Ishikawa (cell line): Measurements from ENCODE around the gene PDE11A.

Source experiments
- CEBPB ChIP-seq: IDR thresholded peaks from 2 replicates; pipeline ENCODE4 v1.6.1; 2012
- CREB1 ChIP-seq: IDR thresholded peaks from 2 replicates; pipeline ENCODE4 v1.6.1; 2012; ENCODE audit warnings: low read depth
- EGR1 ChIP-seq: IDR thresholded peaks from 2 replicates; pipeline ENCODE4 v1.6.1; 2012
- EP300 ChIP-seq: IDR thresholded peaks from 2 replicates; pipeline ENCODE4 v1.6.1; 2012; ENCODE audit warnings: borderline replicate concordance
- FOXM1 ChIP-seq: IDR thresholded peaks from 2 replicates; pipeline ENCODE4 v1.6.1; 2012; ENCODE audit warnings: low read depth, borderline replicate concordance
- MAX ChIP-seq: IDR thresholded peaks from 2 replicates; pipeline ENCODE4 v1.6.1; 2012
- NFIC ChIP-seq: IDR thresholded peaks from 2 replicates; pipeline ENCODE4 v1.6.1; 2012
- RAD21 ChIP-seq: IDR thresholded peaks from 2 replicates; pipeline ENCODE4 v1.6.1; 2012; ENCODE audit warnings: low read depth
- REST ChIP-seq: IDR thresholded peaks from 2 replicates; pipeline ENCODE4 v1.6.1; 2012; ENCODE audit warnings: low read depth, mild to moderate bottlenecking
- TAF1 ChIP-seq: IDR thresholded peaks from 2 replicates; pipeline ENCODE4 v1.6.1; 2012; ENCODE audit warnings: low read depth, mild to moderate bottlenecking
- TCF12 ChIP-seq: IDR thresholded peaks from 2 replicates; pipeline ENCODE4 v1.6.1; 2012; ENCODE audit warnings: low read depth
- TEAD4 ChIP-seq: IDR thresholded peaks from 2 replicates; pipeline ENCODE4 v1.6.1; 2012
- YY1 ChIP-seq: IDR thresholded peaks from 2 replicates; pipeline ENCODE4 v1.6.1; 2012; ENCODE audit warnings: low read depth
- ZBTB7A ChIP-seq: IDR thresholded peaks from 2 replicates; pipeline ENCODE4 v1.6.1; 2012; ENCODE audit warnings: low read depth
- TF ChIP-seq, protein P1 (sequence below): IDR thresholded peaks from 2 replicates; pipeline ENCODE4 v1.6.1; 2012

The PDE11A gene

GRCh38 chr2:177983183-177983788, 89.3 kb downstream of the PDE11A start:
- TF ChIP-seq YY1 = no peak
- peak; percentile 82 for TF ChIP-seq RAD21
- no peak for TF ChIP-seq CEBPB
- TF ChIP-seq EGR1 = no peak
- no peak for TF ChIP-seq ZBTB7A
- TF ChIP-seq NFIC = no peak
- TF ChIP-seq TCF12 = no peak
- TF ChIP-seq, protein P1, sequence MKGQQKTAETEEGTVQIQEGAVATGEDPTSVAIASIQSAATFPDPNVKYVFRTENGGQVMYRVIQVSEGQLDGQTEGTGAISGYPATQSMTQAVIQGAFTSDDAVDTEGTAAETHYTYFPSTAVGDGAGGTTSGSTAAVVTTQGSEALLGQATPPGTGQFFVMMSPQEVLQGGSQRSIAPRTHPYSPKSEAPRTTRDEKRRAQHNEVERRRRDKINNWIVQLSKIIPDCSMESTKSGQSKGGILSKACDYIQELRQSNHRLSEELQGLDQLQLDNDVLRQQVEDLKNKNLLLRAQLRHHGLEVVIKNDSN = no peak
- no peak for TF ChIP-seq EP300

- TF ChIP-seq TCF12 (no peak), FOXM1 (no peak), TEAD4 (no peak), MAX (no peak), NFIC (no peak), EP300 (no peak), EGR1 (no peak), CEBPB (no peak), YY1 (no peak), TAF1 (no peak), ZBTB7A (no peak), RAD21 (no peak), CREB1 (no peak), REST (no peak)
- TF ChIP-seq, protein P1 = no peak
Observed at GRCh38 chr2:177972782-177973181, 99.8 kb downstream of the PDE11A start.

- TF ChIP-seq, protein P1 = no peak
- TF ChIP-seq ZBTB7A (no peak), TEAD4 (no peak), YY1 (no peak), EGR1 (no peak), MAX (no peak), REST (no peak), TCF12 (no peak), CEBPB (no peak), NFIC (no peak), EP300 (no peak), CREB1 (no peak), TAF1 (no peak), FOXM1 (no peak)
Observed at GRCh38 chr2:177972123-177972522, 100.5 kb downstream of the PDE11A start.

DNA sequence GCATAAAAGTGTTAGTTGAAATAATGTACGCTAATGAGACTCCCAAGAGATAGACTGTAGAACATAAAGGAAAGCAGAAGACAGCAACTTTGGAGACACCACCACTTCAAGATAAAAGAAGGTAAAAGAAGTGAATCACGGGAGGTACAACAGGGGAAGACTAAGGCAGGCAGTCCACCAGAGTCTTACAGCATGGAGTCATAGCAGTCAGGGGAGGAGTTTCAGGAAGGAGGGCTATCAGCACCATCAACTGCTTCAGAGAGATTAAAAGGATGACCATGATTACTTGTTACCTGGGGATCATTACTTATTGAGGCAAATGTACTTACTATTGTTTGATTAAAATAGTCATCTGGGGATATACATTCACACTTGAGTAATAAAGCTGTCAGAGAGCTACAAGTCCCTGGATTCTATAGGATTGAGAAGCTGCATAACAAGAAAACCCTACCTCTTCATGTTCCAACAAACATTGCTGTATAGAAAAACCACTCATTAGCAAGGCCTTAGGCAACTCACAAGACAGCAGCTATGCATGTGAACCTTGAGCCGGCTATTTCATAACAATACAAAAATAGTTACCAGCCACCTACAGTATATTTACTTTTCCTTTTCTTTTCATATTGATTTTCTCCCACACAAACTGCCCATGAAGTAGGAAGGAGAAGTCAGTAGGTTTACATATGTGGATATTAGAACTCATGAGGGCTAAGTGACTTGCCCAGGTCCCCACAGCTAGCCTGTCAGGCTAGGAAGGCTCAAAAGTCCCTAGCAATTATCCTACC, 101.7 kb downstream of the PDE11A start:
- no peak for TF ChIP-seq FOXM1
- TF ChIP-seq, protein P1 = no peak
- no peak for TF ChIP-seq TCF12
- TF ChIP-seq MAX = no peak
- TF ChIP-seq YY1 = no peak
- TF ChIP-seq NFIC = no peak
- no peak for TF ChIP-seq CEBPB
- no peak for TF ChIP-seq ZBTB7A
- TF ChIP-seq RAD21 = no peak
- no peak for TF ChIP-seq TAF1
- TF ChIP-seq REST = no peak
- TF ChIP-seq CREB1 = no peak
- no peak for TF ChIP-seq EP300
